ENCODE measurements around the gene UNC45A. TPM values are rescaled to one million over a fixed set of nuclear protein-coding genes. Genes with fewer than 3 reads are reported as not detected.
A peak's percentile ranks its signal among the peaks of the same experiment; 100 is the strongest.

UNC45A gene
- total RNA-seq, 2 donors from 2014 or later, result 52.2 to 70.1 TPM

GRCh38 chr15:90988296-90988695, 53.2 kb downstream of the UNC45A start:
- DNase-seq (ENCODE audit: low spot score), result no peak
- TF ChIP-seq POLR2AphosphoS5 (IDR thresholded peaks at IDR 0.05), result no peak
- no peak for TF ChIP-seq POLR2A (IDR thresholded peaks at IDR 0.05)
- no peak for TF ChIP-seq CTCF (IDR thresholded peaks at IDR 0.05)
- Histone ChIP-seq H3K9me3 (no peaks in the 10 kb centered on the region), H3K27me3 (replicated peaks; ENCODE audit: insufficient read depth) (no peaks in the 10 kb centered on the region), H3K4me1 (replicated peaks) (no peaks in the 10 kb centered on the region), H3K4me3 (no peak overlapping the region), H3K36me3 (no peaks in the 10 kb centered on the region), H3K27ac (no peak overlapping the region)
- intact Hi-C loops (cut with DNase I), result no loop called here
- WGBS, result 72% methylated on average over 6 of the region's 6 CpGs

GRCh38 chr15:90989040-90989768, 54.1 kb downstream of the UNC45A start:
- 94% methylated on average over 7 of the region's 7 CpGs for WGBS
- Histone ChIP-seq H3K36me3 (no peaks in the 10 kb centered on the region), H3K4me1 (replicated peaks) (no peaks in the 10 kb centered on the region), H3K9me3 (no peaks in the 10 kb centered on the region), H3K27ac (no peak overlapping the region), H3K4me3 (no peak overlapping the region), H3K27me3 (replicated peaks; ENCODE audit: insufficient read depth) (no peaks in the 10 kb centered on the region)
- TF ChIP-seq POLR2A (IDR thresholded peaks at IDR 0.05) (no peak), CTCF (IDR thresholded peaks at IDR 0.05) (no peak), POLR2AphosphoS5 (IDR thresholded peaks at IDR 0.05) (no peak)
- intact Hi-C loops (cut with DNase I), result no loop called here
- DNase-seq (ENCODE audit: low spot score), result no peak

GRCh38 chr15:90990446-90990845, 55.4 kb downstream of the UNC45A start:
- intact Hi-C loops (cut with DNase I), result loop anchor here (5.0 kb wide), 1 partner anchor 33 kb away; no protein-coding TSS in a partner anchor
- 95% methylated on average over 4 of the region's 4 CpGs for WGBS
- Histone ChIP-seq H3K4me3 (no peak overlapping the region), H3K27me3 (replicated peaks; ENCODE audit: insufficient read depth) (no peaks in the 10 kb centered on the region), H3K27ac (no peak overlapping the region), H3K4me1 (replicated peaks) (no peaks in the 10 kb centered on the region), H3K9me3 (no peaks in the 10 kb centered on the region), H3K36me3 (no peaks in the 10 kb centered on the region)
- no peak for DNase-seq (ENCODE audit: low spot score)
- TF ChIP-seq POLR2AphosphoS5 (IDR thresholded peaks at IDR 0.05) (no peak), POLR2A (IDR thresholded peaks at IDR 0.05) (no peak), CTCF (IDR thresholded peaks at IDR 0.05) (no peak)

- intact Hi-C loops (cut with DNase I), result loop anchor here (5.0 kb wide), 1 partner anchor 34 kb away; no protein-coding TSS in a partner anchor
- Histone ChIP-seq H3K27ac (no peak overlapping the region), H3K4me3 (no peak overlapping the region), H3K4me1 (replicated peaks) (no peaks in the 10 kb centered on the region), H3K9me3 (no peaks in the 10 kb centered on the region), H3K36me3 (no peaks in the 10 kb centered on the region), H3K27me3 (replicated peaks; ENCODE audit: insufficient read depth) (no peaks in the 10 kb centered on the region)
- no peak for TF ChIP-seq POLR2A (IDR thresholded peaks at IDR 0.05)
- WGBS, result 88% methylated on average over 6 of the region's 6 CpGs
- no peak for DNase-seq (ENCODE audit: low spot score)
Measured at GRCh38 chr15:90991587-90992285, 56.7 kb downstream of the UNC45A start.

- under 1% methylated on average over 35 of the region's 50 CpGs for WGBS
- TF ChIP-seq CTCF (IDR thresholded peaks at IDR 0.05) (no peak), POLR2AphosphoS5 (IDR thresholded peaks at IDR 0.05) (no peak), POLR2A (IDR thresholded peaks at IDR 0.05) (no peak)
- Histone ChIP-seq H3K9me3 (no peaks in the 10 kb centered on the region), H3K27ac (peak overlapping the region; percentile 87 to 93), H3K4me1 (replicated peaks) (no peaks in the 10 kb centered on the region), H3K36me3 (peaks cover 0 to 4% of the 10 kb centered on the region in 2 donors), H3K27me3 (replicated peaks; ENCODE audit: insufficient read depth) (no peaks in the 10 kb centered on the region), H3K4me3 (peak overlapping the region; percentile 87 to 91)
- DNase-seq (ENCODE audit: low spot score), result peak; percentile 10
- intact Hi-C loops (cut with DNase I), result loop anchor here (5.0 kb wide), 1 partner anchor 37 kb away; no protein-coding TSS in a partner anchor
Measured at GRCh38 chr15:90994059-90994416, 59.0 kb downstream of the UNC45A start.

All from prostate gland (tissue), 2 donors.